ENCODE data around the gene PIP4K2A.

The PIP4K2A gene

DNA sequence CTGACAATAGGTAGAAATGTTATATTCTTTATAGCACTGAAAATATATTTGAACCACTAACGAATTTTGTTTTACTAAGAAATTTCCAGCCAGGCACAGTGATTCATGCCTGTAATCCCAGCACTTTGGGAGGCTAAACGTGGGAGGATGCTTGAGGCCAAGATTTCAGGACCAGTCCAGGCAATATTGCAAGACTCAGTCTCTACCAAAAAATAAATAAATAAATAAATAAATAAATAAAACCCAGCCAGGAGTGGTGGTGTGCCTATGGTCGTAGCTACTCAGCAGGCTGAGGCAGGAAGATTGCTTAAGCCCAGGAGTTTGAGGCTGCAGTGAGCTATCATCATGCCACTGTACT, 39.8 kb downstream of the PIP4K2A start:
- ATAC-seq: no peak
- TF ChIP-seq GLIS3 (CRISPR knock-in tag; IDR thresholded peaks at IDR 0.05) (no peak), ZC3H10 (CRISPR knock-in tag; IDR thresholded peaks at IDR 0.05) (no peak)
- TF ChIP-seq, protein P1, sequence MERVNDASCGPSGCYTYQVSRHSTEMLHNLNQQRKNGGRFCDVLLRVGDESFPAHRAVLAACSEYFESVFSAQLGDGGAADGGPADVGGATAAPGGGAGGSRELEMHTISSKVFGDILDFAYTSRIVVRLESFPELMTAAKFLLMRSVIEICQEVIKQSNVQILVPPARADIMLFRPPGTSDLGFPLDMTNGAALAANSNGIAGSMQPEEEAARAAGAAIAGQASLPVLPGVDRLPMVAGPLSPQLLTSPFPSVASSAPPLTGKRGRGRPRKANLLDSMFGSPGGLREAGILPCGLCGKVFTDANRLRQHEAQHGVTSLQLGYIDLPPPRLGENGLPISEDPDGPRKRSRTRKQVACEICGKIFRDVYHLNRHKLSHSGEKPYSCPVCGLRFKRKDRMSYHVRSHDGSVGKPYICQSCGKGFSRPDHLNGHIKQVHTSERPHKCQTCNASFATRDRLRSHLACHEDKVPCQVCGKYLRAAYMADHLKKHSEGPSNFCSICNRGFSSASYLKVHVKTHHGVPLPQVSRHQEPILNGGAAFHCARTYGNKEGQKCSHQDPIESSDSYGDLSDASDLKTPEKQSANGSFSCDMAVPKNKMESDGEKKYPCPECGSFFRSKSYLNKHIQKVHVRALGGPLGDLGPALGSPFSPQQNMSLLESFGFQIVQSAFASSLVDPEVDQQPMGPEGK (CRISPR knock-in tag; IDR thresholded peaks at IDR 0.05; ENCODE audit: borderline replicate concordance): no peak

DNA sequence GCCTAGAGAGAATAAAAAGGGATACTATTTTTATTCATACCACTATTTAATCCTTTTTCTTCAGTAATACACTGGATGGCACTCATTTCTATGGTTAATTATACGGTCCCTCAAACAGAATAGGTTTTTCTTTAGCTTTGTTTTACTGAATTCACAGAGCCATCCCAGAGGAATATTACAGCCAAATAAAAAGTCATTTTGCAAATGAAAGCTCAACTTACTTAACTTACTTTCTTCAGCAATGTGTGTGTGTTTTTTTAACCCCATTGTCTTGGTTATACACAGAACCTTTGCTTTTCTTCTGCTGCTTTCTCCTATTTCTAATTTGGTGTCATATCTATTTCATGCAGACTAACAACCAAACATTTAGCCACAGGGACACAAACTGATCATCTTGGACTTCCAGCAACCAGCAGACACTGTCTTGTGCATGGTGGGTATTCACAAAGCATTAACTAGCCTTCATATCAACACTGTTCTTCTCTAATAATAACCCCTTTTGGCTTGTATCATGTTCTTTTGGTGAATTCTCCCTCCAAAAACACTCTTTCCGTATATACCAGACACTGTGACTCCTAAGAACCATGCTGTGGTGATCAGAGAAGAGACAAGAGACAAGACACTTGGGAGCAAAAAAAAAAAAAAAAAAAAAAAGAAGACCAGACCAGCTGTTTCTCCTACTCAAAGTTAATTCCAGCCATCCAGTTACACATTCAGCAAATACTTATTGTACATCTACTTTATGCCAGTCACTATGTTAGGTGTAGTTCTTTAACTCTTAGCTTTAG, 40.4 kb downstream of the PIP4K2A start:
- TF ChIP-seq ZNF8 (CRISPR knock-in tag; IDR thresholded peaks at IDR 0.05) (no peak), ISL1 (CRISPR knock-in tag; IDR thresholded peaks at IDR 0.05) (no peak), BACH2 (CRISPR knock-in tag; IDR thresholded peaks at IDR 0.05; ENCODE audit: borderline replicate concordance) (no peak), TOX (CRISPR knock-in tag; IDR thresholded peaks at IDR 0.05; ENCODE audit: borderline replicate concordance) (no peak), RARB (CRISPR knock-in tag; IDR thresholded peaks at IDR 0.05) (no peak), CSDC2 (CRISPR knock-in tag; IDR thresholded peaks at IDR 0.05) (no peak), GLIS3 (CRISPR knock-in tag; IDR thresholded peaks at IDR 0.05) (no peak), SNAI2 (CRISPR knock-in tag; IDR thresholded peaks at IDR 0.05) (no peak), PPARA (CRISPR knock-in tag; IDR thresholded peaks at IDR 0.05; ENCODE audit: borderline replicate concordance) (no peak), ZNF70 (CRISPR knock-in tag; IDR thresholded peaks at IDR 0.05) (no peak), ARNTL (CRISPR knock-in tag; IDR thresholded peaks at IDR 0.05; ENCODE audit: borderline replicate concordance, low read depth) (no peak), ZC3H10 (CRISPR knock-in tag; IDR thresholded peaks at IDR 0.05) (no peak), OSR1 (CRISPR knock-in tag; IDR thresholded peaks at IDR 0.05) (no peak), ZFP30 (CRISPR knock-in tag; IDR thresholded peaks at IDR 0.05) (no peak), ZFP3 (CRISPR knock-in tag; IDR thresholded peaks at IDR 0.05) (no peak)
- TF ChIP-seq, protein P2, sequence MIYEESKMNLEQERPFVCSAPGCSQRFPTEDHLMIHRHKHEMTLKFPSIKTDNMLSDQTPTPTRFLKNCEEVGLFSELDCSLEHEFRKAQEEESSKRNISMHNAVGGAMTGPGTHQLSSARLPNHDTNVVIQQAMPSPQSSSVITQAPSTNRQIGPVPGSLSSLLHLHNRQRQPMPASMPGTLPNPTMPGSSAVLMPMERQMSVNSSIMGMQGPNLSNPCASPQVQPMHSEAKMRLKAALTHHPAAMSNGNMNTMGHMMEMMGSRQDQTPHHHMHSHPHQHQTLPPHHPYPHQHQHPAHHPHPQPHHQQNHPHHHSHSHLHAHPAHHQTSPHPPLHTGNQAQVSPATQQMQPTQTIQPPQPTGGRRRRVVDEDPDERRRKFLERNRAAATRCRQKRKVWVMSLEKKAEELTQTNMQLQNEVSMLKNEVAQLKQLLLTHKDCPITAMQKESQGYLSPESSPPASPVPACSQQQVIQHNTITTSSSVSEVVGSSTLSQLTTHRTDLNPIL (CRISPR knock-in tag; IDR thresholded peaks at IDR 0.05; ENCODE audit: low read depth): no peak
- TF ChIP-seq, protein P1 (CRISPR knock-in tag; IDR thresholded peaks at IDR 0.05; ENCODE audit: borderline replicate concordance): no peak
- TF ChIP-seq, protein P3, sequence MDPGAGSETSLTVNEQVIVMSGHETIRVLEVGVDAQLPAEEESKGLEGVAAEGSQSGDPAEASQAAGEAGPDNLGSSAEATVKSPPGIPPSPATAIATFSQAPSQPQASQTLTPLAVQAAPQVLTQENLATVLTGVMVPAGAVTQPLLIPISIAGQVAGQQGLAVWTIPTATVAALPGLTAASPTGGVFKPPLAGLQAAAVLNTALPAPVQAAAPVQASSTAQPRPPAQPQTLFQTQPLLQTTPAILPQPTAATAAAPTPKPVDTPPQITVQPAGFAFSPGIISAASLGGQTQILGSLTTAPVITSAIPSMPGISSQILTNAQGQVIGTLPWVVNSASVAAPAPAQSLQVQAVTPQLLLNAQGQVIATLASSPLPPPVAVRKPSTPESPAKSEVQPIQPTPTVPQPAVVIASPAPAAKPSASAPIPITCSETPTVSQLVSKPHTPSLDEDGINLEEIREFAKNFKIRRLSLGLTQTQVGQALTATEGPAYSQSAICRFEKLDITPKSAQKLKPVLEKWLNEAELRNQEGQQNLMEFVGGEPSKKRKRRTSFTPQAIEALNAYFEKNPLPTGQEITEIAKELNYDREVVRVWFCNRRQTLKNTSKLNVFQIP (CRISPR knock-in tag; IDR thresholded peaks at IDR 0.05; ENCODE audit: borderline replicate concordance, low read depth): no peak
- TF ChIP-seq, protein P4, sequence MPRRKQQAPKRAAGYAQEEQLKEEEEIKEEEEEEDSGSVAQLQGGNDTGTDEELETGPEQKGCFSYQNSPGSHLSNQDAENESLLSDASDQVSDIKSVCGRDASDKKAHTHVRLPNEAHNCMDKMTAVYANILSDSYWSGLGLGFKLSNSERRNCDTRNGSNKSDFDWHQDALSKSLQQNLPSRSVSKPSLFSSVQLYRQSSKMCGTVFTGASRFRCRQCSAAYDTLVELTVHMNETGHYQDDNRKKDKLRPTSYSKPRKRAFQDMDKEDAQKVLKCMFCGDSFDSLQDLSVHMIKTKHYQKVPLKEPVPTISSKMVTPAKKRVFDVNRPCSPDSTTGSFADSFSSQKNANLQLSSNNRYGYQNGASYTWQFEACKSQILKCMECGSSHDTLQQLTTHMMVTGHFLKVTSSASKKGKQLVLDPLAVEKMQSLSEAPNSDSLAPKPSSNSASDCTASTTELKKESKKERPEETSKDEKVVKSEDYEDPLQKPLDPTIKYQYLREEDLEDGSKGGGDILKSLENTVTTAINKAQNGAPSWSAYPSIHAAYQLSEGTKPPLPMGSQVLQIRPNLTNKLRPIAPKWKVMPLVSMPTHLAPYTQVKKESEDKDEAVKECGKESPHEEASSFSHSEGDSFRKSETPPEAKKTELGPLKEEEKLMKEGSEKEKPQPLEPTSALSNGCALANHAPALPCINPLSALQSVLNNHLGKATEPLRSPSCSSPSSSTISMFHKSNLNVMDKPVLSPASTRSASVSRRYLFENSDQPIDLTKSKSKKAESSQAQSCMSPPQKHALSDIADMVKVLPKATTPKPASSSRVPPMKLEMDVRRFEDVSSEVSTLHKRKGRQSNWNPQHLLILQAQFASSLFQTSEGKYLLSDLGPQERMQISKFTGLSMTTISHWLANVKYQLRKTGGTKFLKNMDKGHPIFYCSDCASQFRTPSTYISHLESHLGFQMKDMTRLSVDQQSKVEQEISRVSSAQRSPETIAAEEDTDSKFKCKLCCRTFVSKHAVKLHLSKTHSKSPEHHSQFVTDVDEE (CRISPR knock-in tag; IDR thresholded peaks at IDR 0.05): no peak
- ATAC-seq: no peak

DNA sequence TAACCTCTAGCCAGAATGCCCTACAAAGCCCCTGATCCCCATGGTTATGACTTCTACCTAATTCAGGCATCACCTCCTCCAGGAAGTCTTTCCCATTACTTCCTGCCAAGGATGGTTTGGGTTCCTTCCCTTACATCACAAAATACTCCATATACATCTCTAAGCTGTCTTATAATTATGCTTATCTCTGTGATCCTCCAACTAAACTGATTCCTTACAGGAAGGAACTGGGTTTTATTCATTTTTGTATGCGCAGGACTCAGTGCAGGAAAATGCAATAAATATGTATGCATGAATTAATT, 41.3 kb downstream of the PIP4K2A start:
- TF ChIP-seq, protein P2 (CRISPR knock-in tag; IDR thresholded peaks at IDR 0.05; ENCODE audit: low read depth): no peak
- TF ChIP-seq ESRRG (CRISPR knock-in tag; IDR thresholded peaks at IDR 0.05): no peak
- no peak for TF ChIP-seq ZFP30 (CRISPR knock-in tag; IDR thresholded peaks at IDR 0.05)
- no peak for TF ChIP-seq ISL1 (CRISPR knock-in tag; IDR thresholded peaks at IDR 0.05)
- TF ChIP-seq TOX (CRISPR knock-in tag; IDR thresholded peaks at IDR 0.05; ENCODE audit: borderline replicate concordance): no peak
- TF ChIP-seq PPARA (CRISPR knock-in tag; IDR thresholded peaks at IDR 0.05; ENCODE audit: borderline replicate concordance): no peak
- no peak for TF ChIP-seq TCF4 (CRISPR knock-in tag; IDR thresholded peaks at IDR 0.05; ENCODE audit: borderline replicate concordance)
- TF ChIP-seq BACH2 (CRISPR knock-in tag; IDR thresholded peaks at IDR 0.05; ENCODE audit: borderline replicate concordance): no peak
- no peak for ATAC-seq

All from SK-N-SH treated with all-trans-retinoic acid at 6 μM for 48 hours (cell line).